SK-MEL-5 (cell line): ENCODE data around the gene ATP6V1F. TPM values are rescaled to one million over a fixed set of nuclear protein-coding genes. Genes with fewer than 3 reads are reported as not detected.
"Not testable (repeated sequence)": the region's sequence is repeated elsewhere in the genome, so short reads cannot be mapped to it uniquely, and the experiment has no call there.

Experiments used
- DNase-seq: peaks from one replicate; pipeline ENCODE4 v3.0.0-alpha.2; 2016; ENCODE audit warnings: low read depth, low spot score
- in situ Hi-C: cut with HindIII; loops from 2 replicates; pipeline ENCODE4 v1.10.0; 2016; ENCODE audit warnings: low sequenced_read_pairs, high pct_unique_total_duplicates, low pct_unique_long_range_greater_than_20kb
- total RNA-seq: library from RNA; depleted of rRNA; stranded (reverse); fragments of >200 nt; shearing (Covaris generic); gene quantifications from 2 replicates; pipeline ENCODE4 v1.2.3, GENCODE V29; 2014

Gene ATP6V1F
- total RNA-seq, 1 experiment from 2014 or later = 318 TPM

DNA sequence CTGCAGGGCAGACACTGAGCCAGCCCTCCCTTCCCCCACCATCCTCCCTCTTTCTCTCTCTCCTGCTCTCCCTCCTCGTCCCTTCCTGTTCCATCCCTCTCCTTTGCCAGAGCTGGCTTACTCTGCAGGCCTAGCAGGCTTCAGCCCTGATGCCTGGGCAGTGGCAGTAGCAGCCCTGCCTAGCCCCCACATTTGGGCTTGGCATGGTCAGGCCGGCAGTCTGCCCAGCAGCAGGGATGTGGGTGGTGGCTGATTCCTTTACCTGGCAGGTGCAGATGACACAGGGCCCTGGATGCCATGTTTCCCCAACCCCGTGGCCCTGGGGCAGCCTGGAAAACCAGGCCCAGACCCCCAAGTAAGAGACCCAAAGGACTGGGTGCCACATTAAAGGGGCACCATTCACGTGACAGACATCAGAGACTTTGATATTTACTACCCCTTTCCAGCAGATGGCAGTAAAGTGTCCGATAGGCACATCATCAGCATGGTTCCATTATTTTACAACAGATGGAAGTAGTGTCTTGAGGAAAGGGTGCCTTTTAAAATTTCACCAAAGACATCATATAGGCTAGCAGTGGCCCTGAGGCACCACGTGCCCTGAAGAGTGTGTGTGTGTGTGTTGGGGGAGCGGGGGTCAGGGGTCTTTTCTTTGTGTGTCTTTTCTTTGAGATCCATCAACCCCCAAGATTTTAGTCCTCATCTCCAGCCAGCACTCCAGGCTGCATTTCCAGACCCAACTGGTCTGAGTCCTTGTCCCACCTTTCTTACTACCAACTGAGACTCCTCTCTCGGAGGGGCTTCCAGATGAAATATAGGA is 41.9 kb downstream of the ATP6V1F start:
- DNase-seq = peak; percentile 86
- in situ Hi-C loops = no loop called here

GRCh38 chr7:128906001-128906765 is 43.5 kb downstream of the ATP6V1F start:
- no peak for DNase-seq
- in situ Hi-C loops = no loop called here

- in situ Hi-C loops = no loop called here
Measured at GRCh38 chr7:128906766-128907559, 44.3 kb downstream of the ATP6V1F start.

DNA sequence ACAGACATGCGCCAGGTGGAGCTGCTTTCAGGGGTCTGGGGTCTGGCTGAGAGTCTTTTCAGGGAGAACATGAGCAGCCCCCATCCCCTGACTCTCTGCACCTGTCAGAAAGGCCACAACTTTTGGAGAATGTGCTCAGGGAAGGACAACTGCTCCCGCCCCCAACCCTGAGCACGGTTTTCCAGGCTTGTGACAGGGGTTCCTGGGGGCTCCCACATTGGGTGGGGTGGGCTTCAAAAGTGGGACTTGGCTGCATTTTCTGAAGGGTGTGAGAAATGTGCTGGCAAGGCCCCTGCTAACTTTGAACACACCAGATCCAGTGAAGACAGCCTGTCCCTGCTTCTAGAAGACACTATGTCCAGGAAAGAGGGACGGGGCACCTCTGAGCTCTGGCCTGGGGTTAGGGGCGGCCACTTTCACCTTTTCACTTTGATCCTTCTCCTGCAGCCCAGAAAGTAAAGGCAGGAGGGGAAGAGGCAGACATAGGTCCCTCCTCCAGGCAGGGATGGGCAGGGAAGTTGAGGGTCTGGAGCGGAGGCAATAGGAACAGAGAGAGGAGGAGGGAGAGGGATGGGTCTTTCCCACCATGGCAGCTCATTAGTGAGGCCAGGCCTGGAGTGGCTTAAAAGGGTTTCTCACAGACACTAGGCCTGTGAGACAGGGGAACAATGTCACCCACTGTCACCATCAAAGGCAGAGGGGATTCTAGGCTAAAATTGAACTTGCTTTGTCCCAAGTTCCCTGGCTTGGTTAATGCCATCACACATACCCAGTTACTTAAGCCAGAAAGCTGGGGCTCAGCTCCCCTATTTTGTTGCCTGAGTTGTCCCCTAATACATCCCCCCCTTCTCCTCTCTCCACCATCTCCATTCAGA is 46.3 kb downstream of the ATP6V1F start:
- DNase-seq = no peak
- in situ Hi-C loops = no loop called here

More at GRCh38 chr7:128906766-128907559, 44.3 kb downstream of the ATP6V1F start:
- no peak for DNase-seq

DNA sequence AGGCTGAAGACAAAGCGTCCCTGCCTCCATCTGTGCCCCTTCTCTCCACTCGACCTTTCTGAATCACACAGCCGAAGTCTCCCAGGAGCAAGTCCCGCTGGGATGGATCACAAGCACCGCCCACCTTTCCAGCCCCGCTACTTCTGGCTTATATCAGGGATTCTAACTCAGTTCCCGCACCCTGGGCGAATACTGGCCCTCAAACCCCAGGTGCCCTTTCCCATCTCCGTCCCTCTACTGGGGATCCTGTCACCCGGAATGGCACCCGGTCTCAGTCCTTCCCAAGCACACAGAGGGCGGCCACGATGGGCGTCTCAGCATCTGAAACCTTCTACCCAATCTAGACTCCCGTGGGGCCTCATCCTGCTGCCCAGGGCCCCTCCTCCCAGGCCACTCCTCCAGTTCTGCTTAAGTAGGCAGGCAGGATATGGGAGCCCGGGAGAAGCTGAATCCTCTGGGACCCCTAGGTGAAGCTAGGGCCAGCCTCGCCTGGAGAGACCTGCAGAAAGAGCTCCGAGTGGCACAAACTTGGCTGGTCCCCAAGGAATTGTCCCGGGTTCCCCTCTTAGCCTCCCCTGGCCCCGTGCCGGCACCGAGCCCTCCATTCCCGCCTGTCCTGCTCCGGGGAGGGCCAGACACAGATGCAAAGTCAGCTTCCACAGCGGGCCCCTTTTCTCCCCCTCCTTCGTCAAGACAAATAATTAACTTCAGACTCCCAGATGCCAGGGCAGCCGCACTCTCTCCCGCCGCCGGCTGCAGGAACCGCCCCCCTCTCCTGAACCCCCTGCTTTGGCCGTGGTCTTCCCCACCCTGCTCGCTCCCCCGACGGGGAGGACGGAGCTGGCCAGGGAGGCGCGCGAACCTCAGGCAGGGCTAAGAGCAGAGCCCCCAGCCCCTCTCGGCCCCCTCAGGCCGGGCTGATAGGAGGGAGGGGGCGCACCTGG is 47.2 kb downstream of the ATP6V1F start:
- no peak for DNase-seq
- in situ Hi-C loops = no loop called here

- in situ Hi-C loops = no loop called here
- no peak for DNase-seq
Measured at GRCh38 chr7:128910569-128910945, 47.9 kb downstream of the ATP6V1F start, which contains the start of gene KCP. KCP (minus strand) TSS chr7:128910709; CDS start chr7:128910676, 33 bp downstream.

DNA sequence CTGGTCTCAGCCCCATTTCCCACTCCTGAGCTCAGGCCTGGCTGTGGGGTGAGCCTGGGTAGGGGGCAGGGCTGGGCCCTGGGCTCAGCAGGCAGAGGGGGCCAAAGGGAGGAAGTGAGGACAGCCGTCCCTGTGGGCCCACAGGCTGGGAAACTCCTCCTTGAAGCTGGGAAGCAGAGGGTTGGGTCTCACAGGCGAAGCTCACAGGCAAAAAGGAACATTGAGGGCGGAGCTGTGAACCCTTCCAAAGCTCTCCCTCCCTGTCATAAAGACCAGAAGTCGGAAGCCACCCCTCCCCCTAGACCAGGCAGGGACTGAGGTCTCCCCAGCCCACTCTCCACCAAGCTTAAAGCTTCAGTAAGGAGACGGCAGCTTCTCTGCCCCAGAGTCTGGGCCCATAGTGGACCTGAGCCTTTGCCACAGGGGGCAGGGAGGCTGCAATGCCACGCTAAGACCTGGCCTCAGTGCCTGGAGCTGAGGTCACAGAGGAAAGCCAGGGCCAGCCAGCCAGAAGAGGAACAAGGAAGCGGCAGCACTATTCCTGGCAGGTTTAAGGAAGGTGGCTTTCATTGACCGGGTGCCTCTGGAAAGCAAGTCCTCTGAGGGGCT is 48.9 kb downstream of the ATP6V1F start:
- DNase-seq = peak; percentile 28
- in situ Hi-C loops = no loop called here

- in situ Hi-C loops = no loop called here
Measured at GRCh38 chr7:128912281-128912680, 49.6 kb downstream of the ATP6V1F start.

GRCh38 chr7:128912709-128913495 is 50.2 kb downstream of the ATP6V1F start:
- in situ Hi-C loops, DNase-seq: not testable (repeated sequence)

More at GRCh38 chr7:128912281-128912680, 49.6 kb downstream of the ATP6V1F start:
- no peak for DNase-seq

DNA sequence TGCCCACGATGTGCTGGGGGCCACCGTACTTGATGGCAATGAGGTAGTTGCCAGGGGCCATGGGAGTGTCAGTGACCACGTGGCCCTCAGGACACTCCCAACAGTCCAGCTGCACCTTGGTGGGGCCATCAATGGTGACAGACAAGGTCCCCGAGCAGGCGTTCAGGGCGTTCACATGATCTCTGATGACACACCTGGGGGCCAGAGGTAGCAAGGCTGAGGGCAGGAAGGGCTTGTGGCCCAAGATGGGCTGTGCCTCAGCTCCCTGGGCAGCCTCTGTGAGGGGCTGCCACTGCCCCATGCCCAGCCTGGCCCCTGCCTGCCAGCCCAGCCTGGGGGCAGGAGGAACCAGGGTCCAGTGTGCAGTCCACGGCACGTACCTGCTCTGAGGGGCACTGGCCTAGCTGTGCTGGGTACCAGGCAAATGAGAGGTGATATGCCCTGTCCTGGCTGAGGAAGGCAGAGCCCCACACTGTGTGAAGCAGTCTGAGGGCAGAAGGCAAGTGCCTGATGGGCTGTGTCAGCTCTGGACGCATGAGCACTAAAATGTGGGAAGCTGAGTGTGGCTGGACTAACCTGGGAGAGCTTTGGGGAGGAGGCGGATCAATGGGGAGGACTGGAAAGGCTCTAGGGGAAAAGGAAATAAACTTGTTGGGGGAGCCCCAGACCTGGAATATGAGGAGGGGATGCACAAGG is 51.4 kb downstream of the ATP6V1F start:
- DNase-seq = no peak
- in situ Hi-C loops = no loop called here

DNA sequence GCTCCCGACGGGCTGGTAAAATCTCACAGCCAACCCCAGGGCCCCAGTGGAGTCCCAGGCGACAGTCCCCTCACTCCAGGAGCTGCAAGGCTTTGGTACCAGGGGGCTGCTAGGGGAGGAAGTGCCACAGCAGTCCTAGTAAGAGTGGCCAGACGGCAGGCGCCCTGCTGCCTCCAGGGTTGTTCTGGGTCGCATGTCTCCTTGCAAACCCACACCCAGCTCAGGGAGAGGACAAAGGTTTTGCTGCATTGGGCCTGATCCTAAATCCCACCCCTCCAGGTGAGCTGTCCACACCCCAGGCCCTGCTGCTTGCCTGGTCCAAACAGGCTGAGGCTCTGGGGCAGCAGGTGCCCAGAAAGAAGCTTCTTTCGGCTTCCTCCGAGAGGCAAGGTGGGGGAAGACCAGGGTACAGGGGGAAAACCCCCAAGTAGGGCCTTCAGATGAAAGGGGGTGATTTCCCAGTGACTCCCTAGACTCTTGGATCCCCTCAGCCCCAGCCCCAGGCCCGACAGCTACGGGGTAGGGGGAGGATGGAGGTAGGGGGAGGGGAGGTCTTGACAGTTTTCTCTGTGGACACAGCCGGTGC is 52.0 kb downstream of the ATP6V1F start:
- in situ Hi-C loops = no loop called here

DNA sequence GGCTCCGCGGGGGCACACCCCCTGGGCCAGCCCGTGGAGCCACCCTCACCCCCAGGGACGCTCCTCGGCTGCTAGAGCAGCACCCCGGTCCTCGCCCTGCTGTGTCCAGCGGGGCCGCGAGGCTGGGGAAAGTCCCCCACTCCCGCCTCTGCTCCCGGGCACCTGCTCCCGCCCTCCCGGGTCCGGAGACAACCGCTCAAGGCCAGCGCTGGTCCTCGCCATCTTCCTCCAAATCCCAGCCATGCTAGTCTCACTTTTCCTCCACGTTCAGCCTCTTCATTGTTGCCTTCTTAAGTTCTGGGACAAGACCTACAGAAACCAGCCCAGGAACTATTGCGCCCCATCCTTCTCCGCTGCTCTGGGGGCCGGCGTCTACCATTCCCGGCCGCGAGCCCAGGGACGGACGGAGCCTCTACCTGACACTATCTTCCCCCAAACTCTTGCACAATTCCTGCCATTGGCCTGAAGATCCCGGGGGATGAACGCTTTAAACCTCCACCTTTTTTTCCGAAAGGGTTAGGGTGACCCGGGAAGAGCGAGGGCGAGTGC is 52.7 kb downstream of the ATP6V1F start:
- no peak for DNase-seq
- in situ Hi-C loops = no loop called here

More for the DNA sequence above, 52.0 kb downstream of the ATP6V1F start:
- no peak for DNase-seq
